GM23338 (cell line): Measurements from ENCODE around the gene PASD1. TPM values are rescaled to one million over a fixed set of nuclear protein-coding genes. Genes with fewer than 3 reads are reported as not detected.

Source experiments
- ATAC-seq: fragments of 200-7000 bp; cut with Tn5 transposase; 3 replicates; pipeline ENCODE4 v1.9.1; 2020
- DNase-seq: peaks from one replicate; pipeline ENCODE4 v3.0.0-alpha.2; 2015; ENCODE audit warnings: low spot score
- H2AFZ ChIP-seq: fragments of 200-600 bp; sonication (generic); 2 replicates; pipeline ENCODE4 v1.8.0; 2016; ENCODE audit warnings: antibody characterized with exemption, mild to moderate bottlenecking, moderate library complexity
- H3F3A ChIP-seq: fragments of 200-600 bp; sonication (generic); replicated peaks from 2 replicates; pipeline ENCODE4 v1.8.0; 2017; ENCODE audit warnings: antibody characterized with exemption, mixed run types, low read depth
- H3K27ac ChIP-seq: fragments of 200-600 bp; sonication (generic); 2 replicates; pipeline ENCODE4 v1.6.1; 2016; ENCODE audit warnings: low read depth
- H3K27me3 ChIP-seq: fragments of 200-600 bp; sonication (generic); 2 replicates; pipeline ENCODE4 v1.8.0; 2016; ENCODE audit warnings: mild to moderate bottlenecking, mixed run types, moderate library complexity; ENCODE audit not compliant: insufficient read depth
- H3K36me3 ChIP-seq: fragments of 200-600 bp; sonication (generic); 2 replicates; pipeline ENCODE4 v1.8.0; 2016; ENCODE audit warnings: mild to moderate bottlenecking; ENCODE audit not compliant: insufficient read depth
- H3K4me1 ChIP-seq: fragments of 200-600 bp; sonication (generic); 2 replicates; pipeline ENCODE4 v1.8.0; 2016; ENCODE audit warnings: mild to moderate bottlenecking, moderate library complexity; ENCODE audit not compliant: insufficient read depth
- H3K4me2 ChIP-seq: fragments of 200-600 bp; sonication (generic); 2 replicates; pipeline ENCODE4 v1.7.1; 2017; ENCODE audit warnings: mixed run types
- H3K4me3 ChIP-seq: fragments of 200-600 bp; sonication (generic); 2 replicates; pipeline ENCODE4 v1.6.1; 2016; ENCODE audit warnings: mixed run types
- H3K79me2 ChIP-seq: fragments of 200-600 bp; sonication (generic); replicated peaks from 2 replicates; pipeline ENCODE4 v1.8.0; 2017; ENCODE audit warnings: mild to moderate bottlenecking; ENCODE audit not compliant: insufficient read depth
- H3K9me2 ChIP-seq: fragments of 200-600 bp; sonication (generic); 2 replicates; pipeline ENCODE4 v1.8.0; 2017; ENCODE audit not compliant: insufficient read depth
- H4K20me1 ChIP-seq: fragments of 200-600 bp; sonication (generic); replicated peaks from 2 replicates; pipeline ENCODE4 v1.8.0; 2017; ENCODE audit warnings: mild to moderate bottlenecking; ENCODE audit not compliant: insufficient read depth
- H3K27ac Mint-ChIP-seq: 2 replicates; pipeline ENCODE4 v1.8.0; 2020; ENCODE audit warnings: inconsistent platforms, mild to moderate bottlenecking, moderate library complexity, mixed read lengths
- H3K27me3 Mint-ChIP-seq: 3 replicates; pipeline ENCODE4 v1.8.0; 2022; ENCODE audit warnings: low read depth, mild to moderate bottlenecking, moderate library complexity, mixed read lengths, inconsistent platforms; ENCODE audit not compliant: insufficient read depth, poor library complexity
- H3K36me3 Mint-ChIP-seq: 3 replicates; pipeline ENCODE4 v1.8.0; 2021; ENCODE audit warnings: low read depth, mild to moderate bottlenecking, inconsistent platforms, moderate library complexity, mixed read lengths
- H3K4me1 Mint-ChIP-seq: 3 replicates; pipeline ENCODE4 v1.8.0; 2020; ENCODE audit warnings: mild to moderate bottlenecking, inconsistent platforms, mixed read lengths
- H3K4me3 Mint-ChIP-seq: 3 replicates; pipeline ENCODE4 v1.8.0; 2021; ENCODE audit warnings: moderate library complexity, mild to moderate bottlenecking, inconsistent platforms, mixed read lengths
- H3K9me3 Mint-ChIP-seq: 3 replicates; pipeline ENCODE4 v1.8.0; 2020; ENCODE audit warnings: moderate library complexity, mild to moderate bottlenecking, inconsistent platforms, mixed read lengths
- ETS1 ChIP-seq: IDR thresholded peaks from 2 replicates; pipeline ENCODE4 v1.6.1; 2016; ENCODE audit warnings: antibody characterized with exemption
- EZH2 ChIP-seq: fragments of 200-600 bp; sonication (generic); IDR thresholded peaks from one replicate; pipeline ENCODE4 v1.8.0; 2017; ENCODE audit warnings: antibody characterized with exemption, mild to moderate bottlenecking, low read depth; ENCODE audit not compliant: unreplicated experiment
- EZH2phosphoT487 ChIP-seq: fragments of 200-600 bp; sonication (generic); IDR thresholded peaks from one replicate; pipeline ENCODE4 v1.8.1; 2018; ENCODE audit warnings: antibody characterized with exemption; ENCODE audit not compliant: unreplicated experiment
- JUNB ChIP-seq: IDR thresholded peaks from one replicate; pipeline ENCODE4 v1.6.1; 2016; ENCODE audit warnings: antibody characterized with exemption; ENCODE audit not compliant: unreplicated experiment
- NANOG ChIP-seq: IDR thresholded peaks from 2 replicates; pipeline ENCODE4 v1.6.1; 2016; ENCODE audit warnings: antibody characterized with exemption, borderline replicate concordance
- POLR2AphosphoS5 ChIP-seq: IDR thresholded peaks from 2 replicates; pipeline ENCODE4 v1.6.1; 2016; ENCODE audit warnings: antibody characterized with exemption, low read depth
- STAT1 ChIP-seq: IDR thresholded peaks from one replicate; pipeline ENCODE4 v1.6.1; 2016; ENCODE audit warnings: antibody characterized with exemption; ENCODE audit not compliant: unreplicated experiment
- ZNF114 ChIP-seq: fragments of 250-450 bp; sonication (Bioruptor Pico); IDR thresholded peaks from 2 replicates; pipeline ENCODE4 v1.5.0; 2020; ENCODE audit warnings: mild to moderate bottlenecking, moderate library complexity
- ZNF331 ChIP-seq: fragments of 250-450 bp; sonication (Bioruptor Pico); IDR thresholded peaks from 2 replicates; pipeline ENCODE4 v1.5.0; 2020; ENCODE audit warnings: low read depth, mild to moderate bottlenecking, moderate library complexity
- ZNF462 ChIP-seq: fragments of 250-450 bp; sonication (Bioruptor Pico); IDR thresholded peaks from 2 replicates; pipeline ENCODE4 v1.5.0; 2020; ENCODE audit warnings: mild to moderate bottlenecking, moderate library complexity
- polyA plus RNA-seq: library from polyadenylated mRNA; unstranded; fragments of >200 nt; fragmentation: Nextera tagmentation; extraction: Ambion mirVana; gene quantifications from 2 replicates; pipeline ENCODE4 v1.2.1, GENCODE V29; 2016
- total RNA-seq: library from RNA; depleted of rRNA; stranded (reverse); fragments of >200 nt; shearing (Covaris generic); gene quantifications from 2 replicates; pipeline ENCODE4 v1.2.3, GENCODE V29; 2014

Gene PASD1
- total and polyA plus RNA-seq, 2 experiments from 2014 or later: 0.24 TPM; not detected in 1

GRCh38 chrX:151708821-151709220 is 145.3 kb downstream of the PASD1 start (continued):
- TF ChIP-seq ZNF462 (CRISPR knock-in tag) (no peak), ZNF331 (CRISPR knock-in tag) (no peak), ZNF114 (CRISPR knock-in tag) (no peak), EZH2phosphoT487 (no peak), STAT1 (no peak), NANOG (no peak), EZH2 (no peak), POLR2AphosphoS5 (no peak), ETS1 (no peak)

- Mint-ChIP-seq H3K4me3 (no peak overlapping the region), H3K36me3 (no peaks in the 10 kb centered on the region), H3K9me3 (no peaks in the 10 kb centered on the region), H3K4me1 (peaks cover 11% of the 10 kb centered on the region; the same call in 2 of the 3 replicates), H3K27ac (no peak overlapping the region), H3K27me3 (peaks cover 3% of the 10 kb centered on the region)
- H3K4me1 ChIP-seq: no peaks in the 10 kb centered on the region; the same call in 1 of the 2 replicates
- H3K4me3 ChIP-seq: no peak overlapping the region
- no peaks in the 10 kb centered on the region for H3F3A ChIP-seq
- H3K27me3 ChIP-seq: no peaks in the 10 kb centered on the region
- DNase-seq (no peak), ATAC-seq (no peak)
- no peak overlapping the region for H2AFZ ChIP-seq
- H3K27ac ChIP-seq: no peak overlapping the region
- H3K4me2 ChIP-seq: no peak overlapping the region
- H3K9me2 ChIP-seq: no peaks in the 10 kb centered on the region
- H4K20me1 ChIP-seq: no peaks in the 10 kb centered on the region
- H3K79me2 ChIP-seq: no peaks in the 10 kb centered on the region
- no peaks in the 10 kb centered on the region for H3K36me3 ChIP-seq
- TF ChIP-seq JUNB: no peak
- TF ChIP-seq POLR2AphosphoS5: no peak
- TF ChIP-seq NANOG: no peak
- no peak for TF ChIP-seq ETS1
- no peak for TF ChIP-seq ZNF331 (CRISPR knock-in tag)
Measured at GRCh38 chrX:151710457-151710856, 147.0 kb downstream of the PASD1 start.
